ENCODE measurements around the gene RELB.

DNA sequence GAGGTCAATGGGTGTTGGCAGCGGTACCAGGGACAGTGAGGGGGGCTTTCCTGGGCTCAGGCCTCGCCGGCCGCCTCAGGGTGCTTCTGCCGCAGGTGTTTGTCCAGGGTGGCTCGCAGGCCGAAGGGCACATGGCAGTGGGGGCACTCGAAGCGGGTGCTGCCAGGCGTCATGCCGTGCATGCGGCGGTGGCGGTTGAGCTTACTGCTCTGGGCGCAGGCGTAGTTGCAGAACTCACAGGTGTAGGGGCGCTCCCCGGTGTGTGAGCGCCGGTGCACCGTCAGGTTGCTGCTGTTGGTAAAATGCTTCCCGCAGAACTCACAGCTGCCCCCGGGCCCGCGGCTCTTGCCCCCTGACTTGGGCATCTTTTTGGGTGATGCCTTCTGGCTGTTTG, 70.3 kb downstream of the RELB start:
- TF ChIP-seq, protein P1, sequence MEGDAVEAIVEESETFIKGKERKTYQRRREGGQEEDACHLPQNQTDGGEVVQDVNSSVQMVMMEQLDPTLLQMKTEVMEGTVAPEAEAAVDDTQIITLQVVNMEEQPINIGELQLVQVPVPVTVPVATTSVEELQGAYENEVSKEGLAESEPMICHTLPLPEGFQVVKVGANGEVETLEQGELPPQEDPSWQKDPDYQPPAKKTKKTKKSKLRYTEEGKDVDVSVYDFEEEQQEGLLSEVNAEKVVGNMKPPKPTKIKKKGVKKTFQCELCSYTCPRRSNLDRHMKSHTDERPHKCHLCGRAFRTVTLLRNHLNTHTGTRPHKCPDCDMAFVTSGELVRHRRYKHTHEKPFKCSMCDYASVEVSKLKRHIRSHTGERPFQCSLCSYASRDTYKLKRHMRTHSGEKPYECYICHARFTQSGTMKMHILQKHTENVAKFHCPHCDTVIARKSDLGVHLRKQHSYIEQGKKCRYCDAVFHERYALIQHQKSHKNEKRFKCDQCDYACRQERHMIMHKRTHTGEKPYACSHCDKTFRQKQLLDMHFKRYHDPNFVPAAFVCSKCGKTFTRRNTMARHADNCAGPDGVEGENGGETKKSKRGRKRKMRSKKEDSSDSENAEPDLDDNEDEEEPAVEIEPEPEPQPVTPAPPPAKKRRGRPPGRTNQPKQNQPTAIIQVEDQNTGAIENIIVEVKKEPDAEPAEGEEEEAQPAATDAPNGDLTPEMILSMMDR (conservative IDR thresholded peaks at IDR 0.05; ENCODE audit: low read depth, low read length) = no peak
- TF ChIP-seq EZH2 (IDR thresholded peaks at IDR 0.05; ENCODE audit: low read length, unreplicated experiment) = no peak
